ENCODE results near the gene CPT1A.

The CPT1A gene

GRCh38 chr11:68783216-68783821, 58.4 kb downstream of the CPT1A start:
- no peak for DNase-seq

- DNase-seq = no peak
Observed at GRCh38 chr11:68782711-68783110, 59.0 kb downstream of the CPT1A start.

GRCh38 chr11:68780829-68781228, 60.9 kb downstream of the CPT1A start:
- DNase-seq = no peak

GRCh38 chr11:68778205-68778604, 63.5 kb downstream of the CPT1A start:
- no peak for DNase-seq

GRCh38 chr11:68776442-68777235, 65.1 kb downstream of the CPT1A start:
- DNase-seq = no peak

- DNase-seq = no peak
Observed at GRCh38 chr11:68775951-68776388, 65.7 kb downstream of the CPT1A start.

GRCh38 chr11:68774194-68774585, 67.5 kb downstream of the CPT1A start:
- no peak for DNase-seq

- no peak for DNase-seq
Observed at GRCh38 chr11:68773521-68774193, 68.1 kb downstream of the CPT1A start.

- no peak for DNase-seq
Observed at GRCh38 chr11:68772936-68773335, 68.8 kb downstream of the CPT1A start.

- no peak for DNase-seq
Observed at GRCh38 chr11:68770781-68771180, 70.9 kb downstream of the CPT1A start.

- DNase-seq = no peak
Observed at GRCh38 chr11:68767672-68768071, 74.0 kb downstream of the CPT1A start.

GRCh38 chr11:68766786-68767185, 74.9 kb downstream of the CPT1A start:
- DNase-seq = no peak

GRCh38 chr11:68764746-68765145, 77.0 kb downstream of the CPT1A start:
- DNase-seq = no peak

- no peak for DNase-seq
Observed at GRCh38 chr11:68763926-68764657, 77.6 kb downstream of the CPT1A start.

- no peak for DNase-seq
Observed at GRCh38 chr11:68763181-68763721, 78.5 kb downstream of the CPT1A start.

GRCh38 chr11:68762481-68762880, 79.2 kb downstream of the CPT1A start:
- DNase-seq = no peak

- DNase-seq = no peak
Observed at GRCh38 chr11:68761801-68762200, 79.9 kb downstream of the CPT1A start.

- DNase-seq = no peak
Observed at GRCh38 chr11:68759991-68760390, 81.7 kb downstream of the CPT1A start.

- no peak for DNase-seq
Observed at GRCh38 chr11:68757711-68758110, 84.0 kb downstream of the CPT1A start.

- no peak for DNase-seq
Observed at GRCh38 chr11:68756171-68756766, 85.4 kb downstream of the CPT1A start.

- DNase-seq = no peak
Observed at GRCh38 chr11:68753300-68753699, 88.4 kb downstream of the CPT1A start.

GRCh38 chr11:68751331-68751856, 90.3 kb downstream of the CPT1A start, which contains the start of gene TESMIN:
Gene TESMIN (minus strand): TSS chr11:68751520. CDS start chr11:68750660, 860 bp downstream.
- peak; percentile 93 for DNase-seq

All from CD4-positive, alpha-beta T cell treated with Interleukin-17A for 1 hour (primary cell).